ENCODE data around the gene NPHP4. TPM values are rescaled to one million over a fixed set of nuclear protein-coding genes. Genes with fewer than 3 reads are reported as not detected.

NPHP4 gene
- total RNA-seq, 4 donors from 2014 or later: 6.7 to 19.9 (median 10.5) TPM

GRCh38 chr1:5943343-5944124, 48.7 kb downstream of the NPHP4 start:
- H3K36me3 ChIP-seq: no peaks in the 10 kb centered on the region
- DNase-seq: no peak
- intact Hi-C loops (cut with DNase I; ENCODE audit: low total_unique reads): no loop called here
- 93 to 98% methylated on average over 6 to 11 of the region's 11 CpGs for WGBS, 2 donors (ENCODE audit: low coverage in 1 of 2)
- H3K27me3 ChIP-seq: no peaks in the 10 kb centered on the region
- H3K4me1 ChIP-seq: no peaks in the 10 kb centered on the region
- no peak overlapping the region for H3K4me3 ChIP-seq
- no peaks in the 10 kb centered on the region for H3K9me3 ChIP-seq
- in situ Hi-C loops (cut with MboI; ENCODE audit: low pct_ligation_motif_present in 1 of 4, low pct_unique_long_range_greater_than_20kb in 1 of 4, low sequenced_read_pairs in 3 of 4): loop anchor here in 1 of 4 donors (25.0 kb wide), 1 partner anchor 431 kb away; no protein-coding TSS in a partner anchor
- no peak for TF ChIP-seq POLR2AphosphoS5 (IDR thresholded peaks at IDR 0.05)
- TF ChIP-seq, protein P1, sequence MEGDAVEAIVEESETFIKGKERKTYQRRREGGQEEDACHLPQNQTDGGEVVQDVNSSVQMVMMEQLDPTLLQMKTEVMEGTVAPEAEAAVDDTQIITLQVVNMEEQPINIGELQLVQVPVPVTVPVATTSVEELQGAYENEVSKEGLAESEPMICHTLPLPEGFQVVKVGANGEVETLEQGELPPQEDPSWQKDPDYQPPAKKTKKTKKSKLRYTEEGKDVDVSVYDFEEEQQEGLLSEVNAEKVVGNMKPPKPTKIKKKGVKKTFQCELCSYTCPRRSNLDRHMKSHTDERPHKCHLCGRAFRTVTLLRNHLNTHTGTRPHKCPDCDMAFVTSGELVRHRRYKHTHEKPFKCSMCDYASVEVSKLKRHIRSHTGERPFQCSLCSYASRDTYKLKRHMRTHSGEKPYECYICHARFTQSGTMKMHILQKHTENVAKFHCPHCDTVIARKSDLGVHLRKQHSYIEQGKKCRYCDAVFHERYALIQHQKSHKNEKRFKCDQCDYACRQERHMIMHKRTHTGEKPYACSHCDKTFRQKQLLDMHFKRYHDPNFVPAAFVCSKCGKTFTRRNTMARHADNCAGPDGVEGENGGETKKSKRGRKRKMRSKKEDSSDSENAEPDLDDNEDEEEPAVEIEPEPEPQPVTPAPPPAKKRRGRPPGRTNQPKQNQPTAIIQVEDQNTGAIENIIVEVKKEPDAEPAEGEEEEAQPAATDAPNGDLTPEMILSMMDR (IDR thresholded peaks at IDR 0.05): no peak
- TF ChIP-seq EP300 (IDR thresholded peaks at IDR 0.05; ENCODE audit: low read depth): no peak
- H3K27ac ChIP-seq: no peak overlapping the region

GRCh38 chr1:5941671-5942070, 50.6 kb downstream of the NPHP4 start:
- Histone ChIP-seq H3K27ac (no peak overlapping the region), H3K36me3 (no peaks in the 10 kb centered on the region), H3K9me3 (no peaks in the 10 kb centered on the region), H3K27me3 (no peaks in the 10 kb centered on the region), H3K4me3 (no peak overlapping the region), H3K4me1 (no peaks in the 10 kb centered on the region)
- no peak for DNase-seq
- intact Hi-C loops (cut with DNase I; ENCODE audit: low total_unique reads) (no loop called here), in situ Hi-C loops (cut with MboI; ENCODE audit: low pct_ligation_motif_present in 1 of 4, low pct_unique_long_range_greater_than_20kb in 1 of 4, low sequenced_read_pairs in 3 of 4) (loop anchor here in 1 of 4 donors (25.0 kb wide), 1 partner anchor 429 kb away; no protein-coding TSS in a partner anchor)
- WGBS, 2 donors (ENCODE audit: low coverage in 1 of 2): 89 to 100% methylated on average over 2 to 7 of the region's 7 CpGs
- TF ChIP-seq POLR2AphosphoS5 (IDR thresholded peaks at IDR 0.05): no peak
- no peak for TF ChIP-seq EP300 (IDR thresholded peaks at IDR 0.05; ENCODE audit: low read depth)

DNA sequence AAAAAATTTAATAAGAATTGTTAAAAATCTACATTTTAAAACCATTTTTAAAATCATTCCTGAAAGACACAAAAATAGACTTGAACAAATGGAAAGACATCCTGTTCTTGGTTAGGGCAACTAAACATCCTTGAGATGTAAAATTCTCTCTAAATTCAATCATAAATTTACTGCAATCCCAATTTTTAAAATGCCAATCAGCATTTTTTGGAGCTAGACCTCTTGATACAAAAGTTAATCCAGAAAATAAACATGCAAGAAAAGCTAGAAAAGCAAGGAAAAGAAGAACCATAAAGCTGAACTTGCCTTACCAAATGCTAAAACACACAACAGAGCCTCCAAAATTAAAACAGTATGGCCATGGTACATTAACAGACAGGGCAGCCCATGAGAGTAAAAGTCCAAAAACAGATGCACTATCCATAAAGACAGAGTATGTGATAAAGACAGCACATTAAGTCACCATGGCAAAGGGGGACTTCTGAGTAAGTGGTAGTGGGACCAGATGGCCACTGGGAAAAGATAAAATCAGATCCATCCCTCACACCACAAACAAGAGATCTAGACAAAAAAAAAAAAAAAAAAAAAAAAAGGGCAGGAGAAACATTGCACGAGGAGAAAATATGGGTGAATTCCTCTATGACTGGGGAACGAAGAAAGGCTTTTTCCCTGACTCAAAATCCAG, 51.4 kb downstream of the NPHP4 start:
- intact Hi-C loops (cut with DNase I; ENCODE audit: low total_unique reads): no loop called here
- no peak for DNase-seq
- H3K4me1 ChIP-seq: no peaks in the 10 kb centered on the region
- no peaks in the 10 kb centered on the region for H3K36me3 ChIP-seq
- H3K27me3 ChIP-seq: no peaks in the 10 kb centered on the region
- 90 to 100% methylated on average over 2 of the region's 2 CpGs for WGBS, 2 donors (ENCODE audit: low coverage in 1 of 2)
- H3K27ac ChIP-seq: no peak overlapping the region
- H3K9me3 ChIP-seq: no peaks in the 10 kb centered on the region
- TF ChIP-seq, protein P1 (IDR thresholded peaks at IDR 0.05): no peak
- TF ChIP-seq POLR2A (IDR thresholded peaks at IDR 0.05) (no peak), POLR2AphosphoS5 (IDR thresholded peaks at IDR 0.05) (no peak), EP300 (IDR thresholded peaks at IDR 0.05; ENCODE audit: low read depth) (no peak)
- in situ Hi-C loops (cut with MboI; ENCODE audit: low pct_ligation_motif_present in 1 of 4, low pct_unique_long_range_greater_than_20kb in 1 of 4, low sequenced_read_pairs in 3 of 4): loop anchor here in 1 of 4 donors (25.0 kb wide), 1 partner anchor 429 kb away; no protein-coding TSS in a partner anchor
- no peak overlapping the region for H3K4me3 ChIP-seq

- no peaks in the 10 kb centered on the region for H3K9me3 ChIP-seq
- H3K4me1 ChIP-seq: no peaks in the 10 kb centered on the region
- intact Hi-C loops (cut with DNase I; ENCODE audit: low total_unique reads) (no loop called here), in situ Hi-C loops (cut with MboI; ENCODE audit: low pct_ligation_motif_present in 1 of 4, low pct_unique_long_range_greater_than_20kb in 1 of 4, low sequenced_read_pairs in 3 of 4) (loop anchor here in 1 of 4 donors (25.0 kb wide), 1 partner anchor 427 kb away; no protein-coding TSS in a partner anchor)
- TF ChIP-seq POLR2A (IDR thresholded peaks at IDR 0.05) (no peak), POLR2AphosphoS5 (IDR thresholded peaks at IDR 0.05) (no peak), EP300 (IDR thresholded peaks at IDR 0.05; ENCODE audit: low read depth) (no peak)
- TF ChIP-seq, protein P1 (IDR thresholded peaks at IDR 0.05): no peak
- H3K27ac ChIP-seq: no peak overlapping the region
- H3K4me3 ChIP-seq: no peak overlapping the region
- H3K36me3 ChIP-seq: no peaks in the 10 kb centered on the region
- no peak for DNase-seq
- 80 to 99% methylated on average over 1 to 13 of the region's 13 CpGs for WGBS, 2 donors (ENCODE audit: low coverage in 1 of 2)
- H3K27me3 ChIP-seq: no peaks in the 10 kb centered on the region
Observed at GRCh38 chr1:5939271-5940170, 52.7 kb downstream of the NPHP4 start.

Data from transverse colon (tissue), 4 donors.